Uterus (tissue), 4 donors: Measurements from ENCODE around the gene TMEM219. TPM values are rescaled to one million over a fixed set of nuclear protein-coding genes. Genes with fewer than 3 reads are reported as not detected.

Experiments used
- DNase-seq, 2 donors: peaks; one replicate each; pipeline ENCODE4 v3.0.0-alpha.2; 2019 to 2020
- H3K27ac ChIP-seq, 2 donors: fragments of 200-600 bp; sonication (generic); 1 replicate in 1 of 2; 2 replicates in 1 of 2; pipeline ENCODE4 v1.5.1; 2016 to 2018
- H3K27me3 ChIP-seq, 2 donors: fragments of 200-600 bp; sonication (generic); one replicate each; pipeline ENCODE4 v1.5.1; 2018 to 2019; ENCODE audit warnings: control low read depth in 1 of 2
- H3K36me3 ChIP-seq, 2 donors: fragments of 200-600 bp; sonication (generic); one replicate each; pipeline ENCODE4 v1.5.1; 2019; ENCODE audit warnings: control low read depth in 1 of 2
- H3K4me1 ChIP-seq, 2 donors: fragments of 200-600 bp; sonication (generic); one replicate each; pipeline ENCODE4 v1.5.1; 2018 to 2019; ENCODE audit warnings: control low read depth in 1 of 2
- H3K4me3 ChIP-seq, 2 donors: fragments of 200-600 bp; sonication (generic); 1 replicate in 1 of 2; 2 replicates in 1 of 2; pipeline ENCODE4 v1.5.1; 2018 to 2019; ENCODE audit warnings: mild to moderate bottlenecking in 1 of 2
- H3K9me3 ChIP-seq, 2 donors: fragments of 200-600 bp; sonication (generic); one replicate each; pipeline ENCODE4 v1.5.1; 2019; ENCODE audit warnings: control low read depth in 1 of 2
- CTCF ChIP-seq, 4 experiments: fragments of 200-600 bp in 2 of 4; fragments of 450-650 bp in 2 of 4; sonication (generic) in 2 of 4; IDR thresholded peaks; one replicate each; pipeline ENCODE4 v1.5.1; 2016 to 2019; ENCODE audit warnings: antibody characterized with exemption in 4 of 4, mild to moderate bottlenecking in 2 of 4, moderate library complexity in 1 of 4
- POLR2A ChIP-seq, 2 donors: fragments of 450-650 bp; IDR thresholded peaks; one replicate each; pipeline ENCODE4 v1.6.1; 2016; ENCODE audit warnings: antibody characterized with exemption in 2 of 2, mild to moderate bottlenecking in 1 of 2, moderate library complexity in 1 of 2
- intact Hi-C: fragments of 100-400 bp; cut with DNase I; formaldehyde crosslinking; loops from one replicate; pipeline ENCODE4 v1.15.1; 2023; ENCODE audit warnings: low total_unique reads
- total RNA-seq, 4 donors: library from RNA; depleted of rRNA in 3 of 4; stranded (reverse); fragments of >200 nt in 3 of 4; gene quantifications; one replicate each; pipeline versions ENCODE4 v1.1.0 to v1.2.4, GENCODE V29; 2014 to 2023
- donor health status: DM: yes; HTN: yes; CAD: no.

Gene TMEM219
- total RNA-seq, 4 donors from 2014 or later = 38.6 to 82.3 (median 58.5) TPM

GRCh38 chr16:29977063-29977825 is 15.4 kb downstream of the TMEM219 start:
- H3K4me1 ChIP-seq = peaks cover 0 to 14% of the 10 kb centered on the region in 2 donors
- H3K36me3 ChIP-seq = no peaks in the 10 kb centered on the region
- intact Hi-C loops = no loop called here
- no peak overlapping the region for H3K4me3 ChIP-seq
- TF ChIP-seq POLR2A (IDR thresholded peaks at IDR 0.05) = no peak
- TF ChIP-seq CTCF (IDR thresholded peaks at IDR 0.05) = no peak
- H3K9me3 ChIP-seq = no peaks in the 10 kb centered on the region
- peak overlapping the region; percentile 55 to 90 for H3K27ac ChIP-seq
- H3K27me3 ChIP-seq = no peaks in the 10 kb centered on the region
- DNase-seq = no peak

- Histone ChIP-seq H3K4me3 (no peak overlapping the region), H3K36me3 (no peaks in the 10 kb centered on the region), H3K4me1 (peaks cover 0 to 14% of the 10 kb centered on the region in 2 donors), H3K9me3 (no peaks in the 10 kb centered on the region), H3K27ac (peak overlapping the region in 1 of 2 donors; percentile 55), H3K27me3 (no peaks in the 10 kb centered on the region)
- no peak for TF ChIP-seq POLR2A (IDR thresholded peaks at IDR 0.05)
- no peak for TF ChIP-seq CTCF (IDR thresholded peaks at IDR 0.05)
- intact Hi-C loops = no loop called here
- DNase-seq = no peak
Measured at GRCh38 chr16:29978081-29978480, 16.2 kb downstream of the TMEM219 start.

GRCh38 chr16:29978564-29979270 is 16.8 kb downstream of the TMEM219 start:
- DNase-seq = peak in 1 of 2 donors; percentile 1

GRCh38 chr16:29982560-29983419 is 20.9 kb downstream of the TMEM219 start:
- Histone ChIP-seq H3K4me3 (no peak overlapping the region), H3K36me3 (no peaks in the 10 kb centered on the region), H3K27me3 (no peaks in the 10 kb centered on the region), H3K9me3 (no peaks in the 10 kb centered on the region), H3K27ac (no peak overlapping the region), H3K4me1 (no peaks in the 10 kb centered on the region)
- intact Hi-C loops = no loop called here
- DNase-seq = no peak
- TF ChIP-seq CTCF (IDR thresholded peaks at IDR 0.05) (no peak), POLR2A (IDR thresholded peaks at IDR 0.05) (no peak)

More at GRCh38 chr16:29978564-29979270, 16.8 kb downstream of the TMEM219 start:
- Histone ChIP-seq H3K36me3 (no peaks in the 10 kb centered on the region), H3K9me3 (no peaks in the 10 kb centered on the region), H3K4me3 (no peak overlapping the region), H3K4me1 (peaks cover 0 to 14% of the 10 kb centered on the region in 2 donors), H3K27me3 (no peaks in the 10 kb centered on the region), H3K27ac (peak overlapping the region in 1 of 2 donors; percentile 17)
- TF ChIP-seq POLR2A (IDR thresholded peaks at IDR 0.05) (no peak), CTCF (IDR thresholded peaks at IDR 0.05) (no peak)
- intact Hi-C loops = no loop called here
